Measurements from ENCODE around the gene CEL.

DNA sequence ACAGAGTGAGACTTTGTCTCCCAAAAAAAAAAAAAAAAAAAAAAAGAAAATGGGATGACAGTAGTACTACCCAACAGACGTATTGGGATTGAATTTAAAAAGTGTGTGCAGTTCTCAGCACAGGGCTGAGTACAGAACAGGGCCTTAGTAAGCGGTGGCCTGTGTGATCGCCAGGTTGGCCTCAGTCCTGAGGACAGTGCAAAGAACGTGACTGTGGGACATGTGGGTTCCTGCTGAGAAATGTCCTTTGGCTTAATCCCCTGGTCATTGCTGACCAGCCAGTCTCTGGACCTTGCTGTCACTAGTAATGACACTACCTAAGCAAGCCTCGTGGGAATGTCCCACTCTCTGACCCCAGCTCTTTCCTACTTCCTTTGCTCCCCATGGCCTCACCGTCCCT lies 17.7 kb upstream of the CEL start:
- TF ChIP-seq POLR2A (IDR thresholded peaks at IDR 0.05): no peak
- TF ChIP-seq, protein P1, sequence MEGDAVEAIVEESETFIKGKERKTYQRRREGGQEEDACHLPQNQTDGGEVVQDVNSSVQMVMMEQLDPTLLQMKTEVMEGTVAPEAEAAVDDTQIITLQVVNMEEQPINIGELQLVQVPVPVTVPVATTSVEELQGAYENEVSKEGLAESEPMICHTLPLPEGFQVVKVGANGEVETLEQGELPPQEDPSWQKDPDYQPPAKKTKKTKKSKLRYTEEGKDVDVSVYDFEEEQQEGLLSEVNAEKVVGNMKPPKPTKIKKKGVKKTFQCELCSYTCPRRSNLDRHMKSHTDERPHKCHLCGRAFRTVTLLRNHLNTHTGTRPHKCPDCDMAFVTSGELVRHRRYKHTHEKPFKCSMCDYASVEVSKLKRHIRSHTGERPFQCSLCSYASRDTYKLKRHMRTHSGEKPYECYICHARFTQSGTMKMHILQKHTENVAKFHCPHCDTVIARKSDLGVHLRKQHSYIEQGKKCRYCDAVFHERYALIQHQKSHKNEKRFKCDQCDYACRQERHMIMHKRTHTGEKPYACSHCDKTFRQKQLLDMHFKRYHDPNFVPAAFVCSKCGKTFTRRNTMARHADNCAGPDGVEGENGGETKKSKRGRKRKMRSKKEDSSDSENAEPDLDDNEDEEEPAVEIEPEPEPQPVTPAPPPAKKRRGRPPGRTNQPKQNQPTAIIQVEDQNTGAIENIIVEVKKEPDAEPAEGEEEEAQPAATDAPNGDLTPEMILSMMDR (IDR thresholded peaks at IDR 0.05): no peak
